SHP77 (cell line): Measurements from ENCODE around the gene PROM1.

ENCODE experiments used
- DNase-seq, 2 experiments: peaks; one replicate each; lab custom pipeline; 2025; lab: John Stamatoyannopoulos, UW

The PROM1 gene

GRCh38 chr4:16027114-16027513, 56.7 kb downstream of the PROM1 start:
- no peak for DNase-seq

- DNase-seq, result no peak
Measured at GRCh38 chr4:16026160-16026761, 57.6 kb downstream of the PROM1 start.

- no peak for DNase-seq
Measured at GRCh38 chr4:16025268-16025667, 58.6 kb downstream of the PROM1 start.

GRCh38 chr4:16023776-16024408, 59.9 kb downstream of the PROM1 start:
- DNase-seq, result no peak

GRCh38 chr4:16021804-16022560, 61.8 kb downstream of the PROM1 start:
- no peak for DNase-seq

GRCh38 chr4:16019649-16020048, 64.2 kb downstream of the PROM1 start:
- DNase-seq, result no peak

GRCh38 chr4:16018841-16019240, 65.0 kb downstream of the PROM1 start:
- DNase-seq, result no peak

GRCh38 chr4:16018061-16018676, 65.7 kb downstream of the PROM1 start:
- DNase-seq, result no peak

- no peak for DNase-seq
Measured at GRCh38 chr4:16016536-16016935, 67.3 kb downstream of the PROM1 start.

GRCh38 chr4:16011173-16011572, 72.7 kb downstream of the PROM1 start:
- DNase-seq, result no peak

- DNase-seq, result no peak
Measured at GRCh38 chr4:16009153-16009552, 74.7 kb downstream of the PROM1 start.

- no peak for DNase-seq
Measured at GRCh38 chr4:16007471-16008095, 76.2 kb downstream of the PROM1 start.

GRCh38 chr4:16006771-16007446, 76.9 kb downstream of the PROM1 start:
- DNase-seq, result no peak

GRCh38 chr4:16005676-16006075, 78.1 kb downstream of the PROM1 start:
- no peak for DNase-seq

- DNase-seq, result peak; percentile 14 to 21
Measured at GRCh38 chr4:16001484-16001858, 82.4 kb downstream of the PROM1 start.

- DNase-seq, result peak in 1 of 2 experiments; percentile 0
Measured at GRCh38 chr4:16000708-16001483, 82.9 kb downstream of the PROM1 start.

GRCh38 chr4:15996773-15997172, 87.0 kb downstream of the PROM1 start:
- DNase-seq, result no peak

GRCh38 chr4:15995826-15996225, 88.0 kb downstream of the PROM1 start:
- DNase-seq, result no peak

- DNase-seq, result no peak
Measured at GRCh38 chr4:15992167-15992485, 91.7 kb downstream of the PROM1 start.

GRCh38 chr4:15990570-15991285, 93.1 kb downstream of the PROM1 start:
- DNase-seq, result no peak

- no peak for DNase-seq
Measured at GRCh38 chr4:15989424-15989823, 94.4 kb downstream of the PROM1 start.
